HG03066 (cell line): ENCODE results near the gene BCORL1.
A peak's percentile ranks its signal among the peaks of the same experiment; 100 is the strongest.

ENCODE experiments used
- ATAC-seq: cut with Tn5 transposase; IDR thresholded peaks from one replicate; pipeline ENCODE4 v1.9.1; 2021; ENCODE audit warnings: low read depth; ENCODE audit not compliant: unreplicated experiment

The BCORL1 gene

GRCh38 chrX:130085551-130086446 lies 103.4 kb downstream of the BCORL1 start:
- ATAC-seq, result no peak

- peak; percentile 35 for ATAC-seq
Measured at GRCh38 chrX:130086447-130087206, 104.2 kb downstream of the BCORL1 start.

GRCh38 chrX:130090364-130090763 lies 107.9 kb downstream of the BCORL1 start:
- ATAC-seq, result no peak

- ATAC-seq, result peak; percentile 98
Measured at GRCh38 chrX:130091980-130092522, 109.6 kb downstream of the BCORL1 start.

- no peak for ATAC-seq
Measured at GRCh38 chrX:130093271-130093670, 110.8 kb downstream of the BCORL1 start.

- ATAC-seq, result no peak
Measured at GRCh38 chrX:130094696-130095095, 112.3 kb downstream of the BCORL1 start.

- no peak for ATAC-seq
Measured at GRCh38 chrX:130095249-130096030, 113.0 kb downstream of the BCORL1 start.

- no peak for ATAC-seq
Measured at GRCh38 chrX:130097507-130098209, 115.2 kb downstream of the BCORL1 start.

GRCh38 chrX:130098210-130098552 lies 115.7 kb downstream of the BCORL1 start:
- no peak for ATAC-seq

- ATAC-seq, result no peak
Measured at GRCh38 chrX:130100180-130100579, 117.7 kb downstream of the BCORL1 start.

GRCh38 chrX:130103605-130104004 lies 121.2 kb downstream of the BCORL1 start:
- ATAC-seq, result no peak

GRCh38 chrX:130105244-130105643 lies 122.8 kb downstream of the BCORL1 start:
- ATAC-seq, result no peak

GRCh38 chrX:130106071-130106470 lies 123.6 kb downstream of the BCORL1 start:
- no peak for ATAC-seq
